ENCODE data around the gene CCDC185. TPM values are rescaled to one million over a fixed set of nuclear protein-coding genes. Genes with fewer than 3 reads are reported as not detected.

The CCDC185 gene
- total RNA-seq, 2 donors from 2014 or later: not detected

GRCh38 chr1:223364685-223365382 lies 28.4 kb upstream of the CCDC185 start:
- DNase-seq (ENCODE audit: low spot score) (no peak), ATAC-seq (ENCODE audit: insufficient number of reproducible peaks, low FRiP score, low read depth) (no peak)
- H3K27me3 ChIP-seq (replicated peaks; ENCODE audit: insufficient read depth): no peaks in the 10 kb centered on the region
- H3K9me3 ChIP-seq: no peaks in the 10 kb centered on the region
- peaks cover 13 to 18% of the 10 kb centered on the region in 2 donors for H3K4me1 ChIP-seq (ENCODE audit: control insufficient read depth in 1 of 2, low read depth in 2 of 2)
- H3K4me3 ChIP-seq: peak overlapping the region; percentile 73
- no peak for TF ChIP-seq CTCF (IDR thresholded peaks at IDR 0.05)
- H3K27ac ChIP-seq: no peak overlapping the region
- H3K36me3 ChIP-seq: no peaks in the 10 kb centered on the region

- Histone ChIP-seq H3K36me3 (no peaks in the 10 kb centered on the region), H3K4me1 (ENCODE audit: control insufficient read depth in 1 of 2, low read depth in 2 of 2) (no peaks in the 10 kb centered on the region)
- no peak for TF ChIP-seq CTCF (IDR thresholded peaks at IDR 0.05)
Observed at GRCh38 chr1:223374064-223374610, 19.1 kb upstream of the CCDC185 start.

GRCh38 chr1:223378754-223379153 lies 14.5 kb upstream of the CCDC185 start:
- H3K4me1 ChIP-seq (ENCODE audit: control insufficient read depth in 1 of 2, low read depth in 2 of 2): no peaks in the 10 kb centered on the region
- no peak for TF ChIP-seq CTCF (IDR thresholded peaks at IDR 0.05)
- no peak overlapping the region for H3K27ac ChIP-seq
- H3K27me3 ChIP-seq (replicated peaks; ENCODE audit: insufficient read depth): no peaks in the 10 kb centered on the region
- no peak overlapping the region for H3K4me3 ChIP-seq
- DNase-seq (ENCODE audit: low spot score) (no peak), ATAC-seq (ENCODE audit: insufficient number of reproducible peaks, low FRiP score, low read depth) (no peak)
- H3K36me3 ChIP-seq: no peaks in the 10 kb centered on the region
- no peaks in the 10 kb centered on the region for H3K9me3 ChIP-seq

More at GRCh38 chr1:223374064-223374610, 19.1 kb upstream of the CCDC185 start:
- H3K4me3 ChIP-seq: no peak overlapping the region
- H3K27ac ChIP-seq: no peak overlapping the region
- H3K9me3 ChIP-seq: no peaks in the 10 kb centered on the region
- ATAC-seq (ENCODE audit: insufficient number of reproducible peaks, low FRiP score, low read depth): no peak
- no peaks in the 10 kb centered on the region for H3K27me3 ChIP-seq (replicated peaks; ENCODE audit: insufficient read depth)
- no peak for DNase-seq (ENCODE audit: low spot score)

- TF ChIP-seq CTCF (IDR thresholded peaks at IDR 0.05): no peak
- no peak overlapping the region for H3K27ac ChIP-seq
- no peaks in the 10 kb centered on the region for H3K9me3 ChIP-seq
- no peak overlapping the region for H3K4me3 ChIP-seq
- ATAC-seq (ENCODE audit: insufficient number of reproducible peaks, low FRiP score, low read depth) (no peak), DNase-seq (ENCODE audit: low spot score) (no peak)
- no peaks in the 10 kb centered on the region for H3K27me3 ChIP-seq (replicated peaks; ENCODE audit: insufficient read depth)
- no peaks in the 10 kb centered on the region for H3K36me3 ChIP-seq
- no peaks in the 10 kb centered on the region for H3K4me1 ChIP-seq (ENCODE audit: control insufficient read depth in 1 of 2, low read depth in 2 of 2)
Observed at GRCh38 chr1:223386013-223386412, 7.2 kb upstream of the CCDC185 start.

- Histone ChIP-seq H3K9me3 (no peaks in the 10 kb centered on the region), H3K36me3 (no peaks in the 10 kb centered on the region), H3K27me3 (replicated peaks; ENCODE audit: insufficient read depth) (no peaks in the 10 kb centered on the region), H3K4me1 (ENCODE audit: control insufficient read depth in 1 of 2, low read depth in 2 of 2) (no peaks in the 10 kb centered on the region), H3K27ac (no peak overlapping the region), H3K4me3 (no peak overlapping the region)
- ATAC-seq (ENCODE audit: insufficient number of reproducible peaks, low FRiP score, low read depth) (no peak), DNase-seq (ENCODE audit: low spot score) (no peak)
- TF ChIP-seq CTCF (IDR thresholded peaks at IDR 0.05): no peak
Observed at GRCh38 chr1:223390618-223391017, 2.6 kb upstream of the CCDC185 start.

Measured in thoracic aorta (tissue), 2 donors.